HG03558 (cell line): ENCODE data around the gene RABEP2.
"Not testable (repeated sequence)": the region's sequence is repeated elsewhere in the genome, so short reads cannot be mapped to it uniquely, and the experiment has no call there.

Experiments
- ATAC-seq: cut with Tn5 transposase; IDR thresholded peaks from one replicate; pipeline ENCODE4 v1.9.1; 2021; ENCODE audit warnings: moderate number of reproducible peaks; ENCODE audit not compliant: unreplicated experiment; ENCODE audit errors: extremely low read depth

RABEP2 gene

DNA sequence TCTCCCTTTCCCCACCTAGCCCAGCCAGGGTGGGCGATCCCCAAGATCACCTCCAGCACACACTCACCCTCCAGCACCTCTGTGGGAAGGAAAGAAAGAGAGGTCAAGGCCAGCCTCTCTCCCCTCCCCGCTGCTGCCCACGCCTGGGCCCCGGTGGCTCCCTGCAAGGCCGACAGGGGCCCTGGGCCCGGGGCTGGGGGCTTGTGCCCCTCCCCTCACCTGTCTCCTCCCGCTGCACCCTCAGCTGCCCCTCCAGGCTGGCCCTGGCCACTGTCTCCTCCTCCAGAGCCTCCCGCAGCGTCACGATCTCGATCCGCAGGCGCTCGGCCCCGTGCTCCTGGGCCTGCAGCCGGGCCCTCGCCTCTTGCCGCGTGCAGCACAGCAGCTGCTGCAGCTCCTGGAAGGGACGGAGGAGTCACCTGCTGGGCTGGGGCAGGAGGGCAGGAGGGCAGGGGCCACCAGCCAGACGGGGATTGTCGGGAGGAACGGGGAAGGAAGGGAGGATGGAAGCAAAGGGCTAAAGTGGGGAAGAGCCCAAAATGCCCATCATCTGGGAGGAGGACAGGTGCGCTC, 19.2 kb downstream of the RABEP2 start:
- no peak for ATAC-seq

DNA sequence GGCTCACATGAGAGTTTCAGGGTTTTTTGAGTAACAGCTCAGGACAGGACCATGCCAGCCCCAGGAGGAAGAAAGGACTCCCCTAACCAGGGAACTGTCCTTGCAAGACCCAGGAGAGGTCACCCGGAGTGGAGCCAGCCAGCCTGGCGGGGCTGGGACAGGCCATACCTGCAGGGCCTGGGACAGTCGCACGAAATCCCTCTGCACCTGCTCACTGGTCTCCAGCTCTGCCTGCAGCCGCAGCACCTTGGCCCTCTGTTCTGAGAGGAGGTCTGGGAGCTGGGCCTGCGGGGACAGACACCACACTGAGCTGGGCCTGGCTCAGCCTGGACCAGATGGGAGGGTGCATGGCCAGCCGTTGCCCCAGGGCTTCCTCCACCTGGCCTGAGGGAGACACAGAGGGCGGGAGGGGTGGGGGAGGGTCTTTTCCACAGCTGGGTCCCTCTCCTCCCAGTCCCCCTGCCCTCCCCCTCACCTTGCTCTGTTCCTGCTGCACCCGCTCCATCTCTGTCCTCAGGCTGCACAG, 19.7 kb downstream of the RABEP2 start:
- ATAC-seq, result no peak

DNA sequence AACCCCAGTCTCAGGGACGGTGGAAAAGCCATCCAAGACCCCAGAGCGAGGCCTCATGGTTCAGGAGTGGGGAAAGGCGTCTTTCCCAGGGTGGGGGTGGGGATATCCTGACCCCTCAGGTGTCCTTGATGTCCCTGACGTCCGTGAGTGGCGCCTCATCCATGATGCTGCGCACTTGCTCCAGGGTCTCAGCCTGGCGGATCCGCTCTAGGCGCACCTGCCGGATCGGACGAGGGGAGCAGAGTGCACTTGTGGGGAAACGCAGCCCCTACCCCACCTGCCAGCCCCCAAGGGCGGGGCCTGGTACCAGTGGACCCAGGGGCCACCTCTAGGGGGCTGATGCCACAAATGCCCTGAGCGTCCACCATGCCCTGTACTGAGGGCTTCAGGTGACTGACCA, 20.2 kb downstream of the RABEP2 start:
- ATAC-seq, result no peak

DNA sequence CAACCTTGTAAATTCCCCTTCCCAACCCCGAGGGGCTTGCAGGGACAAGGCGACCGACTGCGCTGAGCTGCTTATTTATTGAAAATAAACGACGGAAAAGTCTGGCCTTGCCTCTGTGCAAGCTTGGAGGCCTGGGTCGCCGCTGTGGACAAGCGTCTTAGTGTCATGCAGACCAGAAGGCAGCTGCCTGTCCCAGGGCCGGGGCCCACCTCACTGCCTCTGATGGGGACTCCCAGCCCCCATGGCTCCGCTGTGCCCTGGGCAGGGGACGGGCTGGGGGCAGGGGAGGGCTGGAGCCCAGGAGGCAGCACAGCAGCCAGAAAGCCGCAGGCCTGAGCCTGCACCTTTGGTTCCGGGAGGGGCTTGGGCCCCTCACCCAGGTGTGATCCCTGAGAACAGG, 20.7 kb downstream of the RABEP2 start:
- ATAC-seq, result no peak

DNA sequence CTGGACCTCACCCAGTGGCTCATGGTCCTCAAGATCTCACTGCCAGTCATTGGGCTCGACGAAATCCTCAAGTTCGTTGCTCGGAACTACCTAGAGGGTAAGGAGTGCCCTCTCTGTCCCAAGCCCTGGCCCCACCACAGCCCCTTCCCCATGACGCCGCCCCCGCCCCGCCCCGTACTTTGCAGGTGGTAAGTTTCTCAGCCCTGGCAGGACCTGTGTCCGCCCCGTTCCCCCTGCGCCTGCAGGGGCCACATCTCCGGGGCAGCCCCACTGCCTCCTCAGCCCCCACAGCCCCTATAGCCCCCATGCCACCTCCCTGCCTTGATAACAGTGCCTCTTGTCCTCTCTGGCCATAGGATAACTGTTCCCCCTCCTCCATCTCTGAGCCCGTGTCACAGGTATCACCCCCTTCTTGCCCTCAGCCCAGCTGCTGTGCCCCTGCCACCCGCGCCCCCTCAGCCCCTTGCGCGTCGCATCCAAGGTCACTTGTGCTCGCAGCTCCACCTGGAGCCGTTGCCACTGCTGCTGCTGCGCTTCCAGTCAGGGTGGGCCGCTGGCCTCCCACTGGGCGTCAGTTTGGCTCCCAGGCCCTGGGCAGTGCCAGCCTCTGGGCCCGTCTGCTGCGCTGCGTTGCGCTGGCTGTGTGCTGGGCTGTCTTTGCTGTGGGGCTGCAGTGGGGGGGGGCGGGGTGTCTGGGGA, 21.5 kb downstream of the RABEP2 start:
- ATAC-seq, result no peak

DNA sequence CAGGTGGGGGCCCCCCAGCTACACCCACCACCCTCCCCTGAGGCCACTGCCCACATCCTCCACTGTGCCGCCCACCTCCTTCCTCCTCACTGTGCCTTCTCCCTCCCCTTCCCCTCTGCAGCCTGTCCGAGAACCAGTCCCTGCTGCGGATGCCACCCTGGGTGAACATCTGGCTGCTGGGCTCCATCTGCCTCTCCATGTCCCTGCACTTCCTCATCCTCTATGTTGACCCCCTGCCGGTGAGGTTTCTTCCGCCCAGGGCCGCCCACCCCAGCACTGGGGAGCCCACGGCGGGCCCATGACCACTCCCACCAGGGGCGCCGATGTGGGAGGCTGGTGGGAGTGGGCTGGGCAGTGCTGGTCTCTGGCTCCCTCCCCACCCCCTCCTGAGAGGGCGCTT, 22.1 kb downstream of the RABEP2 start:
- no peak for ATAC-seq

DNA sequence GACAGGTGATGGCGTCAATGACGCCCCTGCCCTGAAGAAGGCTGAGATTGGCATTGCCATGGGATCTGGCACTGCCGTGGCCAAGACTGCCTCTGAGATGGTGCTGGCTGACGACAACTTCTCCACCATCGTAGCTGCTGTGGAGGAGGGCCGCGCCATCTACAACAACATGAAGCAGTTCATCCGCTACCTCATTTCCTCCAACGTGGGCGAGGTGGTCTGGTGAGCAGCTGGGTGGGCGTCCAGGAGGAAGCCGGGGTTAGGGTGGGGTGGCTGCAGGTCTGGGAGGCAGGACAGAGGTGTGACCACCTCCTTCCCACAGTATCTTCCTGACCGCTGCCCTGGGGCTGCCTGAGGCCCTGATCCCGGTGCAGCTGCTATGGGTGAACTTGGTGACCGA, 23.2 kb downstream of the RABEP2 start:
- ATAC-seq, result no peak

DNA sequence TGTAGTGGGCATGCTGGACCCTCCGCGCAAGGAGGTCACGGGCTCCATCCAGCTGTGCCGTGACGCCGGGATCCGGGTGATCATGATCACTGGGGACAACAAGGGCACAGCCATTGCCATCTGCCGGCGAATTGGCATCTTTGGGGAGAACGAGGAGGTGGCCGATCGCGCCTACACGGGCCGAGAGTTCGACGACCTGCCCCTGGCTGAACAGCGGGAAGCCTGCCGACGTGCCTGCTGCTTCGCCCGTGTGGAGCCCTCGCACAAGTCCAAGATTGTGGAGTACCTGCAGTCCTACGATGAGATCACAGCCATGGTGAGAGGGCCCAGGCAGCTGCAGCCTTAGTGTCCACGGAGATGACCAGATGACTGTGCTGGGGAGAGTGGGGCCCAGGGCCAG, 24.4 kb downstream of the RABEP2 start:
- no peak for ATAC-seq

DNA sequence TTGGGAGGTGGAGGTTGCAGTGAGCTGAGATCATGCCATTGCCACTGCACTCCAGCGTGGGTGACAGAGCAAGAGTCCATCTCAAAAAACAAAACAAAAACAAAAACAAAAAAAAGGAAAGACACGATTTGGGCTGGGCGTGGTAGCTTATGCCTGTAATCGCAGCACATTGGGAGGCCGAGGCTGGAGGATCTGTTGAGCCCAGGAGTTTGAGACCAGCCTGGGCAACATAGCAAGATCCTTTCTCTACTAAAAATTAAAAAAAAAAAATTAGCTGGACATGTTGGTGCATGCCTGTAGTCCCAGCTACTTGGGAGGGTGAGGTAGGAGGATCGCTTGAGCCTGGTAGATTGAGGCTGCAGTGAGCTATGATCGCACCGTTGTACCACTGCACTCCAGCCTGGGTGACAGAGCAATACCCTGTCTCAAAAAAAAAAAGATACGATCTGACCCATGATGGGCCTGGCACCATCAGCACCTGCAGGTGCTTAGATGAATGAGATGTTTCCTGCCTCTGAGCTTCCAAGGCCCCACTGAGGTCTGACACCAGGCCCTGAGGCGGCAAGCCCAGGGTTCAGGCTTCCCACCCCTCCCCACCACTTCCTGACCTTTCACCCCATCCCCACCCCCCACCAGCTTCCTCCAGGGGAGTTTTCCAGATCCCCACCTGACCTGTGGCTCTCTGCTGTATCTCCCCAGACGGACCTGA, 25.0 kb downstream of the RABEP2 start:
- no peak for ATAC-seq

DNA sequence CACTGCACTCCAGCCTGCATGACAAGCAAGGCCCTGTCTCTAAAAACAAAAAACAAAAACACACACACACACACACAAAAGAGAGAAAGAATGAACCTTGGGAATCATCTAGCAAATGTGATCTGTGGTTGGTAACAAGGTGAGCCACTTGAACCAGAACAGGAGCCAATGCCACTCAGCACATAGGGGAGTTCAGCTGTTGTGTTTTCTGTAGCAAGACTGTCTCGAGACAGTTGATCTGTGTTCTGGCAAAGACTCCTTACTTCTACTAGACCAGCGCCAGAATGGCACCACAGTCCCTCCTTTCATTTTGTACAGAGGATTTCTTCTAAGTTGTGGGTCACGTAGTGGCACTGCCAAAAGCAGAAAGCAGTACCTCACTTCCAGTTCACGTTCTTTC, 26.1 kb downstream of the RABEP2 start:
- ATAC-seq, result no peak

DNA sequence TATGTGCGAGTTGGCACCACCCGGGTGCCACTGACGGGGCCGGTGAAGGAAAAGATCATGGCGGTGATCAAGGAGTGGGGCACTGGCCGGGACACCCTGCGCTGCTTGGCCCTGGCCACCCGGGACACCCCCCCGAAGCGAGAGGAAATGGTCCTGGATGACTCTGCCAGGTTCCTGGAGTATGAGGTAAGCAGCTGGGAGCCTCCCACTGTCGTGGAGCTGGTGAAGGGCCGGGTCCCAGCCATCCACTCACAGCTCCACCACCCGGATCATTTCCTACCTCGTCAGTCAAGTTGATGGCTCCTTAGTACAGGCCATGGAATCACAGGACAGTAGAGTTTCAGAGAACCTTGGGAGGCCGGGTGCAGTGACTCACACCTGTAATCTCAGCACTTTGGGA, 26.8 kb downstream of the RABEP2 start:
- ATAC-seq, result no peak

DNA sequence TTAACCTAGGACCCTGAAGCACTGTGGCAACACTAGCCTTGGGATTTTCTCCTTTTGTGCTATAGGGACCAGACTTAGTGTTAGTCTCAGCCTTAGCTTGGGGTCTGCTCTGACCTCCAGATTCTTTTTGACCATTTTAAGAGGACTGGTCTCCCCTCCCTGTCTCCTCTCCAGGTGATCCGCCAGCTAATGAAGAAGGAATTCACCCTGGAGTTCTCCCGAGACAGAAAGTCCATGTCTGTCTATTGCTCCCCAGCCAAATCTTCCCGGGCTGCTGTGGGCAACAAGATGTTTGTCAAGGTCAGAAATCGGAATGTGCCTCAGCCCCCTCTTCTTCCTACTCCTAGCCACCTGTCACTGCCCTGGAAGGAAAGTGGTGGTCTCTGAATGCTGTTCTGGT, 27.2 kb downstream of the RABEP2 start:
- ATAC-seq, result no peak

DNA sequence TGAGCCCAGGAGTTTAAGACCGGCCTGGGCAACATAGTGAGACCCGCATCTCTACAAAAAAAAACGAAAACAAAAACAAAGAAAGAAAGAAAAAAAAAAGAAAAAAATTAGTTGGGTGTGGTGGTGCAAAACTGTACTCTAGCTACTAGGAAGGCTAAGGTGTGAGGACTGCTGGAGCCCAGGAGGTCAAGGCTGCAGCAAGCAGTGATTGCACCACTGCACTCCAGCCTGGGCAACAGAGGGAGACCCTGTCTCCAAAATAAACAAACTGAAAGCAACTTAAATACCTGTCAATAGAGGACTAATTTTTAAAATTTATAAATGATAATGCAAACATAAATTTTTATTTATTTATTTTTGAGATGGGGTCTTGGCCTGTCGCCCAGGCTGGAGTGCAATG, 29.4 kb downstream of the RABEP2 start:
- no peak for ATAC-seq

DNA sequence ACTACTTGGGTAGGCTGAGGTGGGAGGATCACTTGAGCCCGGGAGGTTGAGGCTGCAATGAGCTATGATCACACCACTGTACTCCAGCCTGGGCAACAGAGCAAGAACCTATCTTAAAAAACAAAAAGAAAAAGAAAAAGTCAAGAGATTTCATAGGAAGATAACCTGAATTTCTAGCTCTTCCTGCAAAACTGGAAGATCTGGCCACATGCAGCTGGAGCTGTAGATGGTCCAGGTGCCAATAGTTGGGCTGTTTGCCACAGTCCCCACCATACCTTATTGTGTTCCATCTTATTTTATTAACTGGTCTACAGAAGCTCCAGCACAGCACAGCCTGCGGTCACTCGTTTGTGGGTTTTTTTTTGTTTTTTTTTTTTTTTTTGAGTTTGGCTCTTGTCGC, 31.7 kb downstream of the RABEP2 start:
- no peak for ATAC-seq

DNA sequence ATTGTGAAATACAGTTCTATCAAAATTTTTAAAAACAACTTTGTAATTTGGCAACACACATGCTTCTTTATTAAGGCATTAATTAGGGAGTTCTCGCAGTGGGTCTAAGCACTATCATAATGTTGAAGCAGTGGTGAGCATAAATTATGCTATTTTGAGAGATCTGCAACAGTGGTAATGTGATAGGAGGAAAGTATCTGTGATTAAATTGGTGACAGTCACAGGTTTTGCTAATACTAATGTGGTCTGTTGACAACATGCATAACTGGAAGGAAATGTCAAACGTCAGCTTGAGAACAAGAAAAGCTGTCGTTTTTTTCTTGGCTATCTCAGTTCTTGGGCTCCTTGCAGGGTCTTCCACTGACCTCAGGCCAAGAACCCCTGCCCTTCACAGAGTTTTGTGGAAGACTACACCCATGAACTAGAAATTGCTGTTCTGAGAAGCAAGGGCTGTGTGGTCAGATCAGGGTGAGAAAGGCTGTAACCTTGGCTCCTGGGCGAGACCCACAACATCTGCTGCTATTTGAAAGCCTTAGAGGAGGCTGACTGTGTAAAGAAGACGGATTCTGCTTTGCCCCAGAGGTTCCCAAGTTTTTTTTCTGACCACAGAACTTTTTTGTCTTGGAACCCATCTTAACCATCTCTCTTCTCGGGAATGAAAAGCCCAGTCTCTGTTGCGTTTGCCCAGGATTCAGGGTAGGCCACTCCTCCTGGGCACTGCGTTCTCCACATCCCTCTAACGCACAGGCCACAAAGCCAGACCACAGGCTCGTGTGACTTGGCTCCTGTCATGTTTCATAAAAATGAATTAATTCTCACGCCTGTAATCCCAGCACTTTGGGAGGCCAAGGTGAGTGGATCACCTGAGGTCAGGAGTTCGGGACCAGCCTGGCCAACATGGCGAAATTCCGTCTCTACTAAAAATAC, 32.8 kb downstream of the RABEP2 start:
- ATAC-seq, result no peak

DNA sequence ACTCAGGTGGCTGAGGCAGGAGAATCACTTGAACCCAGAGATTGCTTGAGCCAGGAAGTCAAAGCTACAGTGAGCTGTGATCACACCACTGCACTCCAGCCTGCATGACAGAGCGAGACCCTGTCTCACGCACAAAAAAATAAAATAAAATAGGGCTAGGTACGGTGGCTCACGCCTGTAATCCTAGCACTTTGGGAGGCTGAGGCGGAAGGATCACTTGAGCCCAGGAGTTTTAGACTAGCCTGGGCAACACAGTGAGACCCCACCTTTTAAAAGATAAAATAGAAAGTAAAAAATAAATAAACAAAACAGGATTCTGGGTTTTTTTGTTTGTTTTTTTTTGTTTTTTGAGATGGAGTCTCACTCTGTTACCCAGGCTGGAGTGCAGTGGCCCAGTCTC, 34.7 kb downstream of the RABEP2 start:
- ATAC-seq, result not testable (repeated sequence)

DNA sequence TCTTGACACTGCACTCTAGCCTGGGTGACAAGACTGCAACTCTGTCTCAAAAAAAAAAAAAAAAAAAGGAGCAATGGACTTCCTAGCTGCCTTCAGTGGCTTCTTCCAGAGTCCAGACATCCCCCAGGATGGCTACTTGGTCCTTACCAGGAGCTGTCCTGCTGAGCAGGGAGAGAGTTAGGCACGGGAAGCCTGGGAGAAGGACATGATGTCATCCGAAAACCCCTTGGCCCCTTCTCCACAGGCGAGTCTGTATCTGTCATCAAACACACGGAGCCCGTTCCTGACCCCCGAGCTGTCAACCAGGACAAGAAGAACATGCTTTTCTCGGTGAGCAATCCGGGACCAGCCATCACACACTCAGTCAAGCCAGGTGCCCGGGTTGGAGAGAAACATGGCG, 38.1 kb downstream of the RABEP2 start:
- no peak for ATAC-seq

DNA sequence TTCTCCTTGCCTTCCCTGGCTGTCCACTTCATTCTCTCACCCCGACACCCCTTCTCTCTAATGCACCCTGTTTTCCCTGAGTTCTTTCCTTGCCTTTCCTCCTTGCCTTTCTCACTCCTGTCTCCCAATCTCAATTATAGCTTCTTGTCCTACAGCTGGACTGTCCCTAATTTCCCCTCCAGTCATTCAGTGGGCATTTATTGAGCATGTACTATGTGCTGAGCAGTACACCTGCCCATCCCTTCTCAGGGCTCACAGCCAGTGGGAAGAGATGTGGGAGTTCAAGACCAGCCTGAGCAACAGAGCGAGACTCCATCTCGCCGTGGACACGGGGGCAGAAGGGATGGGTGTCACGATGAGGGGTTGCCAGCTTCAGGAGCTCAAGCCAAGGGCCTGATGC, 41.0 kb downstream of the RABEP2 start:
- ATAC-seq, result no peak

DNA sequence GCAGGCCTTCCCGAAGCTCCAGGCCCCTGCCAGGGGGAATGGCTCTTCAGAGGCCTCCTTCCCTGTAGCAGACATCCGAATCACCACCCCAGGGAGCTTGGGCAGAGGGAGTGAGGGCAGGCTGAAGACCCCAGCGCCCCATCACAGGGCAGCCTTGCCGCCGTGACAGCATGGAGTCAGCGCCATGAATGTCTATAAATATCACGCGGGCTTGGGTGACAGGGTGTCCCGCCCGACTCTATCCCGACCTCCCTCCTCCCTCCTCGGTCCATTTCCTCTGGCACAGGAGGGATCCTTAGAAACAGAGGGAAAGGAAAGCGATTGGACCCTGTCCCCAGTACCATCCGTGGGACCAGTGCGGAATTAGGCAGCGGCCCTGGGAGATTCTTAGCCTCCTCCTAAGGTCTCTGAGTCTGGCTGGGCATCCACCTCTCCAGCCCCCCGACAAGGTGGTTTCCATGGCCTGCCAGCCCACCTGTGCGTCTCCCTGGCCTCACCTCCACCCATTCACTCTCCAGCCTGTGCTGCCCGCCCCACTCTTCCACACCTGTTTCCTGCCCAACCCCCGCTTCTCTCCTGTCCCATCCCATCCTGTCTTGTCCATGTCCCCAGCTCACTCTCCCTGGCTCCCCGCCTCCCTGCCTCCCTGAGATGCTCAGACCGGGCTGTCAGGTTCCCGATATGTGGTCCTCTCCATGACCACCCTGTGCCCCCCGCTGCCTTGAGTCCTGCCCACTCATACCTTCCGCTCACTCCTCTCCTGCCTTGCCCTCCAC, 41.6 kb downstream of the RABEP2 start:
- ATAC-seq, result no peak
